Lung (tissue), 12 donors: ENCODE data around the gene ADH1A. TPM values are rescaled to one million over a fixed set of nuclear protein-coding genes. Genes with fewer than 3 reads are reported as not detected.

Experiments
- ATAC-seq: fragments of 200-7000 bp; cut with Tn5 transposase; one replicate; pipeline ENCODE4 v1.9.1; 2020; ENCODE audit warnings: moderate number of reproducible peaks; ENCODE audit not compliant: insufficient read depth, low FRiP score
- DNase-seq, 3 donors: peaks; one replicate each; pipeline ENCODE4 v3.0.0-alpha.2; 2013 to 2017
- H3K27ac ChIP-seq, 2 donors: one replicate each; pipeline ENCODE4 v1.5.1; 2013; ENCODE audit warnings: mild to moderate bottlenecking in 2 of 2, moderate library complexity in 2 of 2, control low read depth in 1 of 2, inconsistent platforms in 1 of 2, low read depth in 1 of 2, low read length in 1 of 2
- H3K27me3 ChIP-seq, 3 donors: one replicate each; pipeline ENCODE4 v1.5.1; 2013; ENCODE audit warnings: low read length in 2 of 3; ENCODE audit not compliant: control insufficient read depth in 3 of 3, insufficient read depth in 3 of 3
- H3K36me3 ChIP-seq, 4 donors: one replicate each; pipeline ENCODE4 v1.5.1; 2013; ENCODE audit warnings: low read length in 4 of 4, mild to moderate bottlenecking in 1 of 4, moderate library complexity in 1 of 4; ENCODE audit not compliant: control insufficient read depth in 4 of 4, insufficient read depth in 4 of 4
- H3K4me1 ChIP-seq, 5 donors: one replicate each; pipeline ENCODE4 v1.5.1; 2013; ENCODE audit warnings: low read length in 5 of 5, mild to moderate bottlenecking in 2 of 5, moderate library complexity in 1 of 5; ENCODE audit not compliant: control insufficient read depth in 5 of 5, insufficient read depth in 5 of 5
- H3K4me3 ChIP-seq: one replicate; pipeline ENCODE4 v1.5.1; 2013; ENCODE audit warnings: mild to moderate bottlenecking, control low read depth, moderate library complexity
- H3K9ac ChIP-seq, 2 donors: one replicate each; pipeline ENCODE4 v1.5.1; 2013; ENCODE audit warnings: low read length in 2 of 2, control low read depth in 1 of 2; ENCODE audit not compliant: insufficient read depth in 1 of 2
- H3K9me3 ChIP-seq, 4 donors: one replicate each; pipeline ENCODE4 v1.5.1; 2013; ENCODE audit warnings: low read length in 3 of 4, mild to moderate bottlenecking in 1 of 4, moderate library complexity in 1 of 4; ENCODE audit not compliant: control insufficient read depth in 4 of 4, insufficient read depth in 3 of 4
- CTCF ChIP-seq: IDR thresholded peaks from 2 replicates; pipeline ENCODE4 v1.5.1; 2012; ENCODE audit warnings: mild to moderate bottlenecking; ENCODE audit errors: control extremely low read depth, extremely low read depth
- WGBS, 2 donors: extraction: QIAGEN DNeasy Blood & Tissue Kit; methylation state at CpG; one replicate each; pipeline ENCODE4 v1.1.7; 2013; 5-methylcytosine and 5-hydroxymethylcytosine counted together
- polyA plus RNA-seq, 2 donors: library from polyadenylated mRNA; stranded (reverse); fragments of 200-250 nt; gene quantifications; one replicate each; pipeline ENCODE4 v1.2.1, GENCODE V29; 2013
- total RNA-seq, 2 donors: library from RNA; depleted of rRNA in 1 of 2; stranded (reverse); fragments of >200 nt in 1 of 2; gene quantifications; one replicate each; pipeline ENCODE4 v1.2.1, GENCODE V29; 2014 to 2021
- donor health status: control.
- donor health status: control.
- donor health status: Bipolar disorder and iron deficiency.
- donor health status: healthy.
- donor health status: DM: yes; HTN: yes; CAD: no.

ADH1A gene
- total and polyA plus RNA-seq, 4 donors = 0.06 to 1.4 (median 0.23) TPM; not detected in 1

GRCh38 chr4:99300934-99301333 lies 10.1 kb upstream of the ADH1A start:
- no peak overlapping the region for H3K9ac ChIP-seq
- peak; percentile 97 to 100 (median 100) for DNase-seq
- peaks cover 0 to 26% (median 0%) of the 10 kb centered on the region in 5 donors for H3K4me1 ChIP-seq
- WGBS, 2 donors = 40 to 69% methylated on average over 4 of the region's 4 CpGs
- H3K27me3 ChIP-seq = no peaks in the 10 kb centered on the region
- ATAC-seq = peak; percentile 67
- H3K9me3 ChIP-seq = peaks cover 0 to 16% (median 0%) of the 10 kb centered on the region in 4 donors
- TF ChIP-seq CTCF = no peak
- H3K4me3 ChIP-seq = no peak overlapping the region
- H3K36me3 ChIP-seq = no peaks in the 10 kb centered on the region
- H3K27ac ChIP-seq = no peak overlapping the region

DNA sequence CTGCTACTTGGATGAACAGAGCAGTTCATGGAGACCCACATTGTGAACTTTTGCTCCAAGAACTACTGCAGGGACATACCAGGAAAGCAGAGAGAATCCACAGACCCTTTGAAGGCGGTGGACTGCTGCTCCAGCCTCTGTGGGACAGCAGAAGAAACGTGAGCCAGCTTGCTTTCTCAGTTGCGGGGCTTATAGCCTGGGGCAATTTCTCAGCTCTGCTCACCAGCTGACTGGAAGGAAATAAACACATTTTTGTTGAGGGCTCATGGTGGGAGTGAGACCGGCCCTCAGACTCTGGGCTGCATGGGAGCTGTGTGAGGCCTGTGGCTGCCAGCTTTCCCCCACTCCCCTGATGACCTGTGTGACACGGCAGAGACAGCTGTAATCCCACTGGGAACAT lies 2.6 kb upstream of the ADH1A start:
- Histone ChIP-seq H3K36me3 (peaks cover 0 to 12% (median 5%) of the 10 kb centered on the region in 4 donors), H3K27me3 (no peaks in the 10 kb centered on the region), H3K4me1 (peaks cover 0 to under 1% (median 0%) of the 10 kb centered on the region in 5 donors), H3K9ac (no peak overlapping the region), H3K27ac (no peak overlapping the region), H3K4me3 (no peak overlapping the region), H3K9me3 (peaks cover 0 to 14% (median 7%) of the 10 kb centered on the region in 4 donors)
- 87 to 91% methylated on average over 5 of the region's 5 CpGs for WGBS, 2 donors
- no peak for TF ChIP-seq CTCF
- DNase-seq = no peak
- ATAC-seq = no peak

DNA sequence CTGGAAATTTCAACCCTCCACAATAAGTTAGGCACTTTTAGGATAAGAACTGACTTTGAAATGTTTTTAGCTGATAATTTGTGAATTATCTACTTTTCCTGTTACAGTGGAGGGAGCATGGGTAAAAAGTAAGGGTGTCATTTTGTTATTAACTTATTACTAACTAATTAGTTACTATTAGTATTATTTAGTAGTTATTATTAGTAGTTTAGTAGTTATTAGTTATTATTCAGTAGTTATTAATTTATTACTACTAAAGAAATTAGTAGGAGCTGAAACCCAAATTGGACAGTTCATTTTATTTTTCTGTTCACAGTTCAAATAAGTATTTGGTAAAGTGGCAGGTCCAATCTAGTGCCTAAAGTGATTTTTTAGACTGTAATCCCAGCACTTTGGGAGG lies 5.4 kb downstream of the ADH1A start:
- Histone ChIP-seq H3K27me3 (no peaks in the 10 kb centered on the region), H3K36me3 (no peaks in the 10 kb centered on the region)
- no peak for ATAC-seq

More for the DNA sequence above, 5.4 kb downstream of the ADH1A start:
- H3K4me1 ChIP-seq = peaks cover 0 to 10% (median 0%) of the 10 kb centered on the region in 5 donors
- H3K27ac ChIP-seq = no peak overlapping the region
- DNase-seq = no peak
- H3K4me3 ChIP-seq = no peak overlapping the region
- no peaks in the 10 kb centered on the region for H3K9me3 ChIP-seq
- H3K9ac ChIP-seq = no peak overlapping the region
- TF ChIP-seq CTCF = no peak
